GM12892 (cell line): ENCODE measurements around the gene SLC2A9.

Experiments
- POLR2A ChIP-seq: IDR thresholded peaks from 2 replicates; pipeline ENCODE4 v1.6.1; 2011; ENCODE audit warnings: low read depth, low read length, control low read depth
- POLR2AphosphoS5 ChIP-seq: IDR thresholded peaks from 2 replicates; pipeline ENCODE4 v1.6.1; 2011; ENCODE audit warnings: low read depth, low read length, control low read depth

DNA sequence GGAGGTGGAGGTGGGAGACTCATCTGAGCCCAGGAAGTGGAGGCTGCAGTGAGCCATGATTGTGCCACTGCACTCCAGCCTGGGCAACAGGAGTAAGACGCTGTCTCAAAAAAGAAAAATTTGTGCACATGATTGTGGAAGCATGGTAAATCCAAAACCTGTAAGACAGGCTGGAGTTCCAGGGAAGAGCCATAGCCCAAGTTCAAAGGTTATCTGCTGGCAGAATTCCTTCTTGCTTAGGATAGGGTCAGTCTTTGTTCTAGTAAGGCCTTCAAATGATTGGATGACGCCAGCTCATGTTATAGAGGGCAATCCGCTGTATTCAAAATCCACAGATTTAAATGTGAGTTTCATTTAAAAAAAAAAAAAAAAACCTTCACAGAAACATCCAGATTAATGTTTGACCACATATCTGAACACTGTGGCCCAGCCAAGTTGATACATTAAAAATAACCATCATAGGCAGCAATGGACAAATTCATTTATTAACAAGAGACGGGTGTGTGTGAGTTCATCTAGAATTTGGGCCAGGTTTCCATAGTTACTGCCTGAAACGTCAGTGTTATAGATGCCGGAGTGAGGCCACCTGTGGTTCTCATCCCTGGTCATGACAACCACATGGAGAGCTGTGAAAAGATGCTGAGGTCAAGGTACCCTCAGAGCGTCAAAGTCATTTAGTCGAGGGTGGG is 35.2 kb upstream of the SLC2A9 start:
- no peak for TF ChIP-seq POLR2AphosphoS5
- TF ChIP-seq POLR2A = no peak
